SK-N-SH (cell line): ENCODE measurements around the gene RNLS. TPM values are rescaled to one million over a fixed set of nuclear protein-coding genes. Genes with fewer than 3 reads are reported as not detected.

Experiments used
- CTCF ChIA-PET: fragments of 300-600, 350-600 bp; formaldehyde crosslinking; extraction: SDS; loops from one replicate; lab custom pipeline; 2021; lab: Yijun Ruan, JAX
- POLR2A ChIA-PET: fragments of 350-600 bp; sonication (Branson Sonifier 250); formaldehyde crosslinking; extraction: SDS; loops from one replicate; lab custom pipeline; 2020; ENCODE audit warnings: antibody characterized with exemption, inconsistent platforms; lab: Yijun Ruan, JAX
- DNase-seq: peaks from one replicate; pipeline ENCODE4 v3.0.0; 2012
- H2AFZ ChIP-seq: fragments of 200-600 bp; sonication (generic); 2 replicates; pipeline ENCODE4 v1.8.1; 2016; ENCODE audit warnings: antibody characterized with exemption, mild to moderate bottlenecking, low read depth
- H3F3A ChIP-seq: fragments of 200-600 bp; sonication (generic); replicated peaks from 2 replicates; pipeline ENCODE3; 2016; ENCODE audit warnings: antibody characterized with exemption, mild to moderate bottlenecking; ENCODE audit not compliant: insufficient read depth
- H3K27ac ChIP-seq, 2 experiments: fragments of 200-500 bp in 1 of 2; fragments of 200-600 bp in 1 of 2; sonication (Bioruptor generic) in 1 of 2; sonication (generic), shearing (Covaris generic) in 1 of 2; 2 replicates each; pipeline versions ENCODE4 v1.5.1 to v1.6.1; 2014 to 2016; ENCODE audit warnings: low read depth in 2 of 2, inconsistent platforms in 1 of 2, low read length in 1 of 2, mild to moderate bottlenecking in 1 of 2, mixed read lengths in 1 of 2
- H3K27me3 ChIP-seq: fragments of 200-600 bp; sonication (generic), shearing (Covaris generic); 2 replicates; pipeline ENCODE4 v1.6.1; 2016; ENCODE audit warnings: mixed run types; ENCODE audit not compliant: insufficient read depth
- H3K36me3 ChIP-seq, 2 experiments: fragments of 200-500 bp in 1 of 2; fragments of 200-600 bp in 1 of 2; sonication (Bioruptor generic) in 1 of 2; sonication (generic) in 1 of 2; replicated peaks in 1 of 2; 2 replicates each; pipeline versions ENCODE3 to v1.5.1; 2014 to 2016; ENCODE audit warnings: low read length in 1 of 2, mild to moderate bottlenecking in 1 of 2; ENCODE audit not compliant: insufficient read depth in 2 of 2, control insufficient read depth in 1 of 2
- H3K4me1 ChIP-seq, 2 experiments: fragments of 200-500 bp in 1 of 2; fragments of 200-600 bp in 1 of 2; sonication (Bioruptor generic) in 1 of 2; sonication (generic), shearing (Covaris generic) in 1 of 2; 2 replicates each; pipeline versions ENCODE4 v1.5.1 to v1.6.1; 2014 to 2016; ENCODE audit warnings: low read depth in 1 of 2, low read length in 1 of 2, mixed run types in 1 of 2; ENCODE audit not compliant: insufficient read depth in 2 of 2, control insufficient read depth in 1 of 2
- H3K4me2 ChIP-seq: fragments of 200-600 bp; sonication (generic), shearing (Covaris generic); 2 replicates; pipeline ENCODE4 v1.6.1; 2017; ENCODE audit warnings: mixed run types
- H3K4me3 ChIP-seq, 2 experiments: fragments of 200-500 bp in 1 of 2; fragments of 200-600 bp in 1 of 2; sonication (Bioruptor generic) in 1 of 2; sonication (generic), shearing (Covaris generic) in 1 of 2; 2 replicates each; pipeline versions ENCODE4 v1.5.1 to v1.8.1; 2014 to 2016; ENCODE audit warnings: low read depth in 2 of 2, inconsistent platforms in 1 of 2, low read length in 1 of 2, mild to moderate bottlenecking in 1 of 2, mixed read lengths in 1 of 2, moderate library complexity in 1 of 2
- H3K79me2 ChIP-seq: fragments of 200-600 bp; sonication (generic); 2 replicates; pipeline ENCODE4 v1.8.1; 2017; ENCODE audit warnings: mild to moderate bottlenecking; ENCODE audit not compliant: insufficient read depth
- H3K9ac ChIP-seq: fragments of 200-600 bp; sonication (generic); 2 replicates; pipeline ENCODE4 v1.6.1; 2017; ENCODE audit warnings: mixed run types
- H3K9me2 ChIP-seq: fragments of 200-600 bp; sonication (generic); 2 replicates; pipeline ENCODE4 v1.6.1; 2017; ENCODE audit warnings: mixed run types
- H3K9me3 ChIP-seq: fragments of 200-600 bp; sonication (generic); 2 replicates; pipeline ENCODE4 v1.6.1; 2017; ENCODE audit warnings: mixed run types, mild to moderate bottlenecking, moderate library complexity
- H4K20me1 ChIP-seq: fragments of 200-600 bp; sonication (generic); 2 replicates; pipeline ENCODE4 v1.6.1; 2017; ENCODE audit warnings: mild to moderate bottlenecking, mixed run types; ENCODE audit not compliant: insufficient read depth
- FOSL2 ChIP-seq: IDR thresholded peaks from 2 replicates; pipeline ENCODE4 v1.4.0; 2012; ENCODE audit warnings: low read depth, mild to moderate bottlenecking, moderate library complexity, borderline replicate concordance
- GATA2 ChIP-seq: sonication (generic); formaldehyde crosslinking; IDR thresholded peaks from 2 replicates; pipeline ENCODE4 v1.5.0; 2020; ENCODE audit warnings: mild to moderate bottlenecking, missing genetic modification reagents
- JUND ChIP-seq: IDR thresholded peaks from 2 replicates; pipeline ENCODE4 v1.4.0; 2012
- MAX ChIP-seq: IDR thresholded peaks from 2 replicates; pipeline ENCODE4 v1.4.0; 2012; ENCODE audit warnings: low read depth
- MXI1 ChIP-seq: IDR thresholded peaks from 2 replicates; pipeline ENCODE4 v1.6.1; 2012; ENCODE audit warnings: mild to moderate bottlenecking, low read depth, low read length, improper control_type of control experiment
- PBX3 ChIP-seq: IDR thresholded peaks from 2 replicates; pipeline ENCODE4; 2012
- POLR2AphosphoS5 ChIP-seq: IDR thresholded peaks from 2 replicates; pipeline ENCODE4 v1.6.1; 2012; ENCODE audit warnings: low read depth, low read length
- SMC3 ChIP-seq: IDR thresholded peaks from 2 replicates; pipeline ENCODE4 v1.6.1; 2012; ENCODE audit warnings: low read depth, low read length, improper control_type of control experiment
- TAF1 ChIP-seq: IDR thresholded peaks from 2 replicates; pipeline ENCODE4 v1.6.1; 2012; ENCODE audit warnings: low read depth, mild to moderate bottlenecking, low read length, moderate library complexity, borderline replicate concordance
- USF1 ChIP-seq: IDR thresholded peaks from 2 replicates; pipeline ENCODE4 v1.4.0; 2012; ENCODE audit warnings: low read depth, borderline replicate concordance
- USF2 ChIP-seq: fragments of 150-350 bp; IDR thresholded peaks from 2 replicates; pipeline ENCODE4 v1.6.1; 2017; ENCODE audit warnings: antibody characterized with exemption, low read length, low read depth, borderline replicate concordance
- WGBS: methylation state at CpG from one replicate; pipeline ENCODE4 v1.1.6; 2017; ENCODE audit warnings: low lambda C conversion rate; 5-methylcytosine and 5-hydroxymethylcytosine counted together
- polyA plus RNA-seq, 3 experiments: library from polyadenylated mRNA; depleted of rRNA; stranded (reverse); fragments of >200 nt; gene quantifications; 2 replicates each; pipeline ENCODE4 v1.2.3, GENCODE V29; 2012
- TF ChIP-seq, protein P1 (sequence below): IDR thresholded peaks from 2 replicates; pipeline ENCODE4 v1.6.1; 2012; ENCODE audit warnings: mild to moderate bottlenecking, low read depth, low read length, moderate library complexity
- TF ChIP-seq, protein P2 (sequence below): fragments of 200-600 bp; sonication (generic); IDR thresholded peaks from 2 replicates; pipeline ENCODE4 v1.6.1; 2017; ENCODE audit warnings: antibody characterized with exemption, mild to moderate bottlenecking, moderate library complexity

RNLS gene
- polyA plus RNA-seq, 1 of the 3 experiments (the other 2 are of a cell fraction) = not detected

GRCh38 chr10:88427024-88427423 is 156.1 kb downstream of the RNLS start (continued):
- TF ChIP-seq USF1 (no peak), GATA2 (CRISPR knock-in tag) (no peak), JUND (no peak), USF2 (no peak)
- TF ChIP-seq, all 33 proteins: peak for 0

DNA sequence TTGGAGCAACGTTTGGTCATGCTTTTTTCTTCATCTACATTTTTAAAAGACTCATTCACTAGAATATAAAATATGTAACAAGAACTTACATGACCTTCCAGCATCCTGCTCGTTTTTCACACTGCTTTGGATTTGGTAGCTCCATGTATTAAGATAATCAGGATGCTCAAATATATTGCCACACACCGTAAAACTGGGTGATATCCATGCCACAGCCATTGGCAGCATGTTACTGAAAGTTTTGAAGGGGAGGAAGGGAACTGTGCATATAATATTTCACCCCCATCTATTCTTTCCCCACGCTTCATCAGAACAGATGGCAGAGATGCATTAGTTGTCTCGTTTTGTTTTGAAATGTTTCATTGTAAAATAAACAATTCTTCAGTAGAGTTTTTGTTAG is 158.2 kb downstream of the RNLS start:
- ChIA-PET CTCF (no interaction called here), POLR2A (no interaction called here)
- Histone ChIP-seq H4K20me1 (no peaks in the 10 kb centered on the region), H3K9me2 (no peaks in the 10 kb centered on the region), H3F3A (no peaks in the 10 kb centered on the region), H3K9me3 (no peaks in the 10 kb centered on the region), H3K4me1 (no peaks in the 10 kb centered on the region), H3K9ac (no peak overlapping the region), H3K27ac (no peak overlapping the region), H3K4me2 (no peak overlapping the region)
- no peak for DNase-seq
- no peak for TF ChIP-seq USF1
- TF ChIP-seq JUND = no peak
- TF ChIP-seq, protein P1, sequence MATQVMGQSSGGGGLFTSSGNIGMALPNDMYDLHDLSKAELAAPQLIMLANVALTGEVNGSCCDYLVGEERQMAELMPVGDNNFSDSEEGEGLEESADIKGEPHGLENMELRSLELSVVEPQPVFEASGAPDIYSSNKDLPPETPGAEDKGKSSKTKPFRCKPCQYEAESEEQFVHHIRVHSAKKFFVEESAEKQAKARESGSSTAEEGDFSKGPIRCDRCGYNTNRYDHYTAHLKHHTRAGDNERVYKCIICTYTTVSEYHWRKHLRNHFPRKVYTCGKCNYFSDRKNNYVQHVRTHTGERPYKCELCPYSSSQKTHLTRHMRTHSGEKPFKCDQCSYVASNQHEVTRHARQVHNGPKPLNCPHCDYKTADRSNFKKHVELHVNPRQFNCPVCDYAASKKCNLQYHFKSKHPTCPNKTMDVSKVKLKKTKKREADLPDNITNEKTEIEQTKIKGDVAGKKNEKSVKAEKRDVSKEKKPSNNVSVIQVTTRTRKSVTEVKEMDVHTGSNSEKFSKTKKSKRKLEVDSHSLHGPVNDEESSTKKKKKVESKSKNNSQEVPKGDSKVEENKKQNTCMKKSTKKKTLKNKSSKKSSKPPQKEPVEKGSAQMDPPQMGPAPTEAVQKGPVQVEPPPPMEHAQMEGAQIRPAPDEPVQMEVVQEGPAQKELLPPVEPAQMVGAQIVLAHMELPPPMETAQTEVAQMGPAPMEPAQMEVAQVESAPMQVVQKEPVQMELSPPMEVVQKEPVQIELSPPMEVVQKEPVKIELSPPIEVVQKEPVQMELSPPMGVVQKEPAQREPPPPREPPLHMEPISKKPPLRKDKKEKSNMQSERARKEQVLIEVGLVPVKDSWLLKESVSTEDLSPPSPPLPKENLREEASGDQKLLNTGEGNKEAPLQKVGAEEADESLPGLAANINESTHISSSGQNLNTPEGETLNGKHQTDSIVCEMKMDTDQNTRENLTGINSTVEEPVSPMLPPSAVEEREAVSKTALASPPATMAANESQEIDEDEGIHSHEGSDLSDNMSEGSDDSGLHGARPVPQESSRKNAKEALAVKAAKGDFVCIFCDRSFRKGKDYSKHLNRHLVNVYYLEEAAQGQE = no peak
- TF ChIP-seq MAX = no peak
- TF ChIP-seq, all 33 proteins: peak for 0
- no peaks in the 10 kb centered on the region for H3K79me2 ChIP-seq
- H3K27me3 ChIP-seq = no peaks in the 10 kb centered on the region
- no peak overlapping the region for H2AFZ ChIP-seq
- no peaks in the 10 kb centered on the region for H3K36me3 ChIP-seq
- no peak overlapping the region for H3K4me3 ChIP-seq
- WGBS = 56% methylated on average over 5 of the region's 5 CpGs

- Histone ChIP-seq H4K20me1 (no peaks in the 10 kb centered on the region), H3K9me2 (no peaks in the 10 kb centered on the region), H3F3A (no peaks in the 10 kb centered on the region), H3K4me3 (no peak overlapping the region), H3K9ac (no peak overlapping the region), H3K4me2 (no peak overlapping the region), H2AFZ (no peak overlapping the region), H3K27me3 (no peaks in the 10 kb centered on the region), H3K36me3 (no peaks in the 10 kb centered on the region), H3K9me3 (no peaks in the 10 kb centered on the region), H3K79me2 (no peaks in the 10 kb centered on the region), H3K4me1 (no peaks in the 10 kb centered on the region), H3K27ac (no peak overlapping the region)
- ChIA-PET POLR2A (no interaction called here), CTCF (interaction anchor here (0.6 kb wide), 1 partner anchor 40 kb away, joined by 3 read pairs; no protein-coding TSS in a partner anchor)
- no peak for DNase-seq
- TF ChIP-seq TAF1 (no peak), MAX (no peak), GATA2 (CRISPR knock-in tag) (no peak), POLR2AphosphoS5 (no peak), MXI1 (no peak), SMC3 (no peak), FOSL2 (no peak), PBX3 (no peak), USF1 (no peak), JUND (no peak)
- TF ChIP-seq, protein P2, sequence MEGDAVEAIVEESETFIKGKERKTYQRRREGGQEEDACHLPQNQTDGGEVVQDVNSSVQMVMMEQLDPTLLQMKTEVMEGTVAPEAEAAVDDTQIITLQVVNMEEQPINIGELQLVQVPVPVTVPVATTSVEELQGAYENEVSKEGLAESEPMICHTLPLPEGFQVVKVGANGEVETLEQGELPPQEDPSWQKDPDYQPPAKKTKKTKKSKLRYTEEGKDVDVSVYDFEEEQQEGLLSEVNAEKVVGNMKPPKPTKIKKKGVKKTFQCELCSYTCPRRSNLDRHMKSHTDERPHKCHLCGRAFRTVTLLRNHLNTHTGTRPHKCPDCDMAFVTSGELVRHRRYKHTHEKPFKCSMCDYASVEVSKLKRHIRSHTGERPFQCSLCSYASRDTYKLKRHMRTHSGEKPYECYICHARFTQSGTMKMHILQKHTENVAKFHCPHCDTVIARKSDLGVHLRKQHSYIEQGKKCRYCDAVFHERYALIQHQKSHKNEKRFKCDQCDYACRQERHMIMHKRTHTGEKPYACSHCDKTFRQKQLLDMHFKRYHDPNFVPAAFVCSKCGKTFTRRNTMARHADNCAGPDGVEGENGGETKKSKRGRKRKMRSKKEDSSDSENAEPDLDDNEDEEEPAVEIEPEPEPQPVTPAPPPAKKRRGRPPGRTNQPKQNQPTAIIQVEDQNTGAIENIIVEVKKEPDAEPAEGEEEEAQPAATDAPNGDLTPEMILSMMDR = no peak
These were observed 159.4 kb downstream of the RNLS start for GRCh38 chr10:88423732-88424131.
